ENCODE results near the gene HIF3A. TPM values are rescaled to one million over a fixed set of nuclear protein-coding genes. Genes with fewer than 3 reads are reported as not detected.

HIF3A gene
- total RNA-seq, 1 donor from 2014 or later = 87.7 TPM

GRCh38 chr19:46357846-46358583 lies 61.2 kb downstream of the HIF3A start:
- Histone ChIP-seq H3K27me3 (ENCODE audit: low read depth) (no peaks in the 10 kb centered on the region), H3K9me3 (replicated peaks) (no peaks in the 10 kb centered on the region), H3K27ac (replicated peaks) (no peak overlapping the region), H3K4me3 (no peak overlapping the region), H3K4me1 (peaks cover 47% of the 10 kb centered on the region), H3K36me3 (peaks cover 41% of the 10 kb centered on the region)
- TF ChIP-seq CTCF (IDR thresholded peaks at IDR 0.05; ENCODE audit: borderline replicate concordance) = no peak
- intact Hi-C loops (cut with micrococcal nuclease) = no loop called here
- no peak for DNase-seq

GRCh38 chr19:46361915-46362314 lies 65.1 kb downstream of the HIF3A start:
- no peak for TF ChIP-seq CTCF (IDR thresholded peaks at IDR 0.05; ENCODE audit: borderline replicate concordance)
- intact Hi-C loops (cut with micrococcal nuclease) = no loop called here
- H3K9me3 ChIP-seq (replicated peaks) = no peaks in the 10 kb centered on the region
- H3K4me1 ChIP-seq = peaks cover 27% of the 10 kb centered on the region
- H3K36me3 ChIP-seq = peaks cover 22% of the 10 kb centered on the region
- no peak overlapping the region for H3K27ac ChIP-seq (replicated peaks)
- no peak for DNase-seq
- H3K4me3 ChIP-seq = no peak overlapping the region
- H3K27me3 ChIP-seq (ENCODE audit: low read depth) = no peaks in the 10 kb centered on the region

- H3K36me3 ChIP-seq = peaks cover 20% of the 10 kb centered on the region
- TF ChIP-seq CTCF (IDR thresholded peaks at IDR 0.05; ENCODE audit: borderline replicate concordance) = no peak
- no peak for DNase-seq
- intact Hi-C loops (cut with micrococcal nuclease) = no loop called here
- H3K27me3 ChIP-seq (ENCODE audit: low read depth) = no peaks in the 10 kb centered on the region
- no peak overlapping the region for H3K4me3 ChIP-seq
- H3K27ac ChIP-seq (replicated peaks) = no peak overlapping the region
- H3K4me1 ChIP-seq = peaks cover 26% of the 10 kb centered on the region
- no peaks in the 10 kb centered on the region for H3K9me3 ChIP-seq (replicated peaks)
These were observed 67.5 kb downstream of the HIF3A start for GRCh38 chr19:46364359-46364758.

GRCh38 chr19:46365561-46365960 lies 68.7 kb downstream of the HIF3A start:
- Histone ChIP-seq H3K4me3 (no peak overlapping the region), H3K36me3 (peaks cover 20% of the 10 kb centered on the region), H3K4me1 (peaks cover 26% of the 10 kb centered on the region), H3K27me3 (ENCODE audit: low read depth) (no peaks in the 10 kb centered on the region), H3K27ac (replicated peaks) (no peak overlapping the region), H3K9me3 (replicated peaks) (no peaks in the 10 kb centered on the region)
- no peak for TF ChIP-seq CTCF (IDR thresholded peaks at IDR 0.05; ENCODE audit: borderline replicate concordance)
- no peak for DNase-seq
- intact Hi-C loops (cut with micrococcal nuclease) = no loop called here

- Histone ChIP-seq H3K9me3 (replicated peaks) (no peaks in the 10 kb centered on the region), H3K4me3 (no peak overlapping the region), H3K27ac (replicated peaks) (peak overlapping the region; percentile 48), H3K36me3 (peaks cover 20% of the 10 kb centered on the region), H3K4me1 (peaks cover 38% of the 10 kb centered on the region), H3K27me3 (ENCODE audit: low read depth) (no peaks in the 10 kb centered on the region)
- no peak for DNase-seq
- no peak for TF ChIP-seq CTCF (IDR thresholded peaks at IDR 0.05; ENCODE audit: borderline replicate concordance)
- intact Hi-C loops (cut with micrococcal nuclease) = no loop called here
These were observed 69.9 kb downstream of the HIF3A start for GRCh38 chr19:46366620-46367292.

Data from left ventricle myocardium inferior (tissue), 1 donor.